Retinal pigment epithelial cell (primary cell): ENCODE results near the gene EHBP1.
A peak's percentile ranks its signal among the peaks of the same experiment; 100 is the strongest.

Experiments
- DNase-seq: peaks from one replicate; pipeline ENCODE4 v3.0.0-alpha.2; 2010; ENCODE audit warnings: low read depth
- H3K4me3 ChIP-seq: 2 replicates; pipeline ENCODE4 v1.5.1; 2011; ENCODE audit warnings: mild to moderate bottlenecking, low read length, control low read depth, moderate library complexity
- CTCF ChIP-seq: conservative IDR thresholded peaks from 2 replicates; pipeline ENCODE4 v1.5.1; 2011; ENCODE audit warnings: low read depth, low read length, control low read depth, inconsistent platforms

Gene EHBP1

GRCh38 chr2:62994206-62994605, 288.7 kb downstream of the EHBP1 start:
- no peak for DNase-seq
- H3K4me3 ChIP-seq, result no peak overlapping the region
- TF ChIP-seq CTCF, result no peak

- DNase-seq, result no peak
- H3K4me3 ChIP-seq, result no peak overlapping the region
- TF ChIP-seq CTCF, result no peak
Measured at GRCh38 chr2:62996534-62997186, 291.1 kb downstream of the EHBP1 start.

GRCh38 chr2:62998949-62999348, 293.4 kb downstream of the EHBP1 start:
- no peak for DNase-seq
- TF ChIP-seq CTCF, result no peak
- no peak overlapping the region for H3K4me3 ChIP-seq

- peak; percentile 48 for DNase-seq
- no peak overlapping the region for H3K4me3 ChIP-seq
- no peak for TF ChIP-seq CTCF
Measured at GRCh38 chr2:62999905-63000304, 294.4 kb downstream of the EHBP1 start.

GRCh38 chr2:63000801-63001200, 295.3 kb downstream of the EHBP1 start:
- no peak for DNase-seq
- H3K4me3 ChIP-seq, result no peak overlapping the region
- no peak for TF ChIP-seq CTCF

- TF ChIP-seq CTCF, result no peak
- no peak for DNase-seq
- no peak overlapping the region for H3K4me3 ChIP-seq
Measured at GRCh38 chr2:63001576-63001975, 296.1 kb downstream of the EHBP1 start.

- no peak overlapping the region for H3K4me3 ChIP-seq
- no peak for TF ChIP-seq CTCF
- no peak for DNase-seq
Measured at GRCh38 chr2:63003351-63003750, 297.8 kb downstream of the EHBP1 start.
